GM19025 (cell line): ENCODE data around the gene NDUFV3.
"Not testable (repeated sequence)": the region's sequence is repeated elsewhere in the genome, so short reads cannot be mapped to it uniquely, and the experiment has no call there.

ENCODE experiments used
- ATAC-seq: cut with Tn5 transposase; IDR thresholded peaks from one replicate; pipeline ENCODE4 v1.9.1; 2021; ENCODE audit warnings: mild to moderate bottlenecking, low read depth, moderate library complexity; ENCODE audit not compliant: unreplicated experiment

The NDUFV3 gene

GRCh38 chr21:42878993-42879787, 13.9 kb upstream of the NDUFV3 start, which contains the start of gene WDR4:
TSS of gene WDR4 (minus strand) at chr21:42879539. CDS start at chr21:42879495, 44 bp downstream.
- ATAC-seq: peak; percentile 80

GRCh38 chr21:42880352-42880751, 12.8 kb upstream of the NDUFV3 start:
- ATAC-seq: no peak

GRCh38 chr21:42883921-42884320, 9.2 kb upstream of the NDUFV3 start:
- ATAC-seq: no peak

- ATAC-seq: no peak
Measured at GRCh38 chr21:42887326-42887725, 5.8 kb upstream of the NDUFV3 start.

GRCh38 chr21:42892582-42892930, 553 bp upstream of the NDUFV3 start:
- ATAC-seq: no peak

GRCh38 chr21:42900446-42900845, 7.3 kb downstream of the NDUFV3 start:
- ATAC-seq: no peak

GRCh38 chr21:42903817-42904216, 10.7 kb downstream of the NDUFV3 start:
- no peak for ATAC-seq

- ATAC-seq: no peak
Measured at GRCh38 chr21:42905195-42905594, 12.1 kb downstream of the NDUFV3 start.

- ATAC-seq: no peak
Measured at GRCh38 chr21:42906233-42906632, 13.1 kb downstream of the NDUFV3 start.

GRCh38 chr21:42908484-42908883, 15.4 kb downstream of the NDUFV3 start:
- not testable (repeated sequence) for ATAC-seq

GRCh38 chr21:42911920-42912319, 18.8 kb downstream of the NDUFV3 start:
- ATAC-seq: not testable (repeated sequence)

- ATAC-seq: no peak
Measured at GRCh38 chr21:42913476-42913875, 20.4 kb downstream of the NDUFV3 start.

GRCh38 chr21:42918291-42918690, 25.2 kb downstream of the NDUFV3 start:
- no peak for ATAC-seq

GRCh38 chr21:42921927-42922326, 28.8 kb downstream of the NDUFV3 start:
- ATAC-seq: no peak

- no peak for ATAC-seq
Measured at GRCh38 chr21:42922918-42923317, 29.8 kb downstream of the NDUFV3 start.

GRCh38 chr21:42923553-42924432, 30.7 kb downstream of the NDUFV3 start:
- ATAC-seq: no peak

GRCh38 chr21:42924433-42924751, 31.3 kb downstream of the NDUFV3 start:
- no peak for ATAC-seq

GRCh38 chr21:42925114-42925926, 32.2 kb downstream of the NDUFV3 start, which contains the start of gene ERVH48-1:
TSS of gene ERVH48-1 (minus strand) at chr21:42925630. CDS start at chr21:42919006, 6,624 bp downstream.
- ATAC-seq: no peak

- ATAC-seq: not testable (repeated sequence)
Measured at GRCh38 chr21:42927474-42928200, 34.5 kb downstream of the NDUFV3 start.

- ATAC-seq: no peak
Measured at GRCh38 chr21:42929969-42930368, 36.9 kb downstream of the NDUFV3 start.
